Upper lobe of left lung (tissue), 4 donors: ENCODE data around the gene BANF2.
"Not testable (repeated sequence)": the region's sequence is repeated elsewhere in the genome, so short reads cannot be mapped to it uniquely, and the experiment has no call there.

Experiments used
- CTCF ChIP-seq, 6 experiments: fragments of 450-650 bp in 4 of 6; fragments of 200-600 bp in 2 of 6; sonication (generic) in 2 of 6; IDR thresholded peaks; one replicate each; pipeline ENCODE4 v1.5.1; 2016 to 2019; ENCODE audit warnings: antibody characterized with exemption in 6 of 6
- POLR2A ChIP-seq, 4 donors: fragments of 450-650 bp; IDR thresholded peaks; one replicate each; pipeline ENCODE4 v1.5.1; 2016 to 2017; ENCODE audit warnings: antibody characterized with exemption in 4 of 4, mild to moderate bottlenecking in 2 of 4
- POLR2AphosphoS5 ChIP-seq, 2 donors: sonication (generic); formaldehyde crosslinking; IDR thresholded peaks; one replicate each; pipeline ENCODE4 v1.5.1; 2017; ENCODE audit warnings: antibody characterized with exemption in 2 of 2

GRCh38 chr20:17659344-17659743, 40.4 kb upstream of the BANF2 start:
- TF ChIP-seq CTCF, POLR2A, POLR2AphosphoS5 (IDR thresholded peaks at IDR 0.05): not testable (repeated sequence)
